ENCODE data around the gene C4BPA.

DNA sequence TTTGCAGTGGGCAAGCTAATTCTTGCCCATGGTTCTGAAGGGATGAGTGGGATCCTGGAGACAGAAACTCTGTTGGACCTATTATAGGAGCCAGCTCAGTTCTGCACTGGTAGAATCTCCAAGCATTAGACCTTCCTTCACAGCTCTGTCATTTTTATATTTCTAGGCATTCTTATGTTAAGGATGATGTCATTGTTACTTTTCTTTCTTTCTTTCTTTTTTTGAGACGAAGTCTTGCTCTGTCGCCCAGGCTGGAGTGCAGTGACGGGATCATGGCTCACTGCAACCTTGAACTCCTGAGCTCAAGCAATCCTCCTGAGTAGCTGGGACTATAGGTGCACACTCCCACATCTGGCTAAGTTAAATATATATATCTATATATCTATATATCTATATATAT is 43.4 kb upstream of the C4BPA start:
- no peak for TF ChIP-seq ZNF274 (IDR thresholded peaks at IDR 0.05; ENCODE audit: low read depth, low read length)
- no peak for TF ChIP-seq YY1 (IDR thresholded peaks at IDR 0.05; ENCODE audit: insufficient read depth, insufficient read length)
